ENCODE data around the gene DCX. TPM values are rescaled to one million over a fixed set of nuclear protein-coding genes. Genes with fewer than 3 reads are reported as not detected.

DCX gene
- total RNA-seq, 1 experiment from 2014 or later = not detected

DNA sequence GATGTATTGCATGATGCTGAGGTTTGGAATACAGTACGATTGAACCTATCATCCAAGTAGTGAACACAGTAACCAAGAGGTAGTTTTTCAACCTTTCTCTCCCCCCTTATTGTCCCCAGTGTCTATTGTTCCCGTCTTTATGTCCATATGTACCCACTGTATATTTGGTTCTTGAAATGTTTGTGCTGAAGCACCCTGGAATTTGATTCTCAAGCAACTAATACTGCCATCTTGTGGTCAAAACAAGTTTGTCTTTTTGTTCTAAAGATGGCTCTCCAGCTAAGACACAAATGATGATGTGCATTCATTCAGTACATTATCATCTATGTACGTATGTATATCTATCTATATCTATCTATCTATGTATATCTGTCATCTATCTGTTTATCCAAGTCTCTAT is 33.5 kb upstream of the DCX start:
- no peak overlapping the region for H3K9ac ChIP-seq (ENCODE audit: low read length)
- ChIA-PET CTCF (no interaction called here), POLR2A (ENCODE audit: unreplicated experiment) (interaction anchor here (0.8 kb wide), 1 partner anchor 236 kb away, joined by 5 read pairs; no protein-coding TSS in a partner anchor)
- intact Hi-C loops (cut with micrococcal nuclease) = loop anchor here (10.0 kb wide), 1 partner anchor 281 kb away; no protein-coding TSS in a partner anchor
- H3K27me3 ChIP-seq (ENCODE audit: low read length) = no peaks in the 10 kb centered on the region
- no peak overlapping the region for H2AFZ ChIP-seq (ENCODE audit: low read length)
- no peaks in the 10 kb centered on the region for H3K9me3 ChIP-seq (ENCODE audit: low read length)
- H3K79me2 ChIP-seq (ENCODE audit: low read length) = no peaks in the 10 kb centered on the region
- no TSS peak for BruUV-seq (replicated peaks)
- peak; percentile 62 for DNase-seq
- no peaks in the 10 kb centered on the region for H3K9me2 ChIP-seq (replicated peaks; ENCODE audit: low read length)
- no peak for TF ChIP-seq EZH2phosphoT487 (IDR thresholded peaks at IDR 0.05; ENCODE audit: borderline replicate concordance, low read length)
- TF ChIP-seq, protein P1, sequence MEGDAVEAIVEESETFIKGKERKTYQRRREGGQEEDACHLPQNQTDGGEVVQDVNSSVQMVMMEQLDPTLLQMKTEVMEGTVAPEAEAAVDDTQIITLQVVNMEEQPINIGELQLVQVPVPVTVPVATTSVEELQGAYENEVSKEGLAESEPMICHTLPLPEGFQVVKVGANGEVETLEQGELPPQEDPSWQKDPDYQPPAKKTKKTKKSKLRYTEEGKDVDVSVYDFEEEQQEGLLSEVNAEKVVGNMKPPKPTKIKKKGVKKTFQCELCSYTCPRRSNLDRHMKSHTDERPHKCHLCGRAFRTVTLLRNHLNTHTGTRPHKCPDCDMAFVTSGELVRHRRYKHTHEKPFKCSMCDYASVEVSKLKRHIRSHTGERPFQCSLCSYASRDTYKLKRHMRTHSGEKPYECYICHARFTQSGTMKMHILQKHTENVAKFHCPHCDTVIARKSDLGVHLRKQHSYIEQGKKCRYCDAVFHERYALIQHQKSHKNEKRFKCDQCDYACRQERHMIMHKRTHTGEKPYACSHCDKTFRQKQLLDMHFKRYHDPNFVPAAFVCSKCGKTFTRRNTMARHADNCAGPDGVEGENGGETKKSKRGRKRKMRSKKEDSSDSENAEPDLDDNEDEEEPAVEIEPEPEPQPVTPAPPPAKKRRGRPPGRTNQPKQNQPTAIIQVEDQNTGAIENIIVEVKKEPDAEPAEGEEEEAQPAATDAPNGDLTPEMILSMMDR (conservative IDR thresholded peaks at IDR 0.05; ENCODE audit: low read depth, low read length) = peak; percentile 66
- H3K4me1 ChIP-seq (ENCODE audit: insufficient read depth, low read length) = no peaks in the 10 kb centered on the region
- H3K4me3 ChIP-seq (ENCODE audit: low read length) = no peak overlapping the region
- H3F3A ChIP-seq (ENCODE audit: low read length, unreplicated experiment) = no peaks in the 10 kb centered on the region
- no peak overlapping the region for H3K4me2 ChIP-seq (ENCODE audit: low read length)
- no peak for ATAC-seq
- no peaks in the 10 kb centered on the region for H3K36me3 ChIP-seq (ENCODE audit: low read depth, low read length)
- no peak overlapping the region for H3K27ac ChIP-seq (ENCODE audit: low read length)
- no peaks in the 10 kb centered on the region for H4K20me1 ChIP-seq (ENCODE audit: low read length)

DNA sequence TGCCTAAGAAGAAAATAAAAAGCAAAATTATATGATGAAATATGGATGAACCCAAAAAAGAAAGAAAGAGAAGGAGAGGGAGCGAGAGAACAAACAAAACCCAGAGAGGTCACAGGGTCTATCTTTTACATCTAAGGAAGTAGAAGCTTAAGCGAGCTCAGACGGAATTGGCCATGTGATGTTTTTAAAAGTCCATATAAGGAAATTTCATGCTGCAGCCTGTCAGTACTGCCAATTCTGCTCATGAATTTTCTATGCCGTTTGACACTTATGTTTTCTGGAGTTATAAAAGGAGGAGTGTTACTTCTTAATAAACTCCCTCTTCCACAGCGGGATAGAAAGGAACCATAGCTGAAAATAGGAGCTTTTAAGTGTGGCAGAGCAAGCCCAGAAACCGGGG is 32.9 kb upstream of the DCX start:
- DNase-seq (no peak), ATAC-seq (no peak)
- H3K9me3 ChIP-seq (ENCODE audit: low read length) = no peaks in the 10 kb centered on the region
- H3K4me2 ChIP-seq (ENCODE audit: low read length) = no peak overlapping the region
- intact Hi-C loops (cut with micrococcal nuclease) = loop anchor here (10.0 kb wide), 1 partner anchor 280 kb away; no protein-coding TSS in a partner anchor
- ChIA-PET POLR2A (ENCODE audit: unreplicated experiment) (interaction anchor here (0.8 kb wide), 1 partner anchor 237 kb away, joined by 5 read pairs; no protein-coding TSS in a partner anchor), CTCF (no interaction called here)
- H3K79me2 ChIP-seq (ENCODE audit: low read length) = no peaks in the 10 kb centered on the region
- no TSS peak for BruUV-seq (replicated peaks)
- no peaks in the 10 kb centered on the region for H4K20me1 ChIP-seq (ENCODE audit: low read length)
- H3K4me1 ChIP-seq (ENCODE audit: insufficient read depth, low read length) = no peaks in the 10 kb centered on the region
- H3K9ac ChIP-seq (ENCODE audit: low read length) = no peak overlapping the region
- H3K9me2 ChIP-seq (replicated peaks; ENCODE audit: low read length) = no peaks in the 10 kb centered on the region
- H3K27ac ChIP-seq (ENCODE audit: low read length) = no peak overlapping the region
- H2AFZ ChIP-seq (ENCODE audit: low read length) = no peak overlapping the region
- no peaks in the 10 kb centered on the region for H3K27me3 ChIP-seq (ENCODE audit: low read length)
- TF ChIP-seq EZH2phosphoT487 (IDR thresholded peaks at IDR 0.05; ENCODE audit: borderline replicate concordance, low read length) (no peak), EZH2 (IDR thresholded peaks at IDR 0.05; ENCODE audit: low read length, unreplicated experiment) (no peak)
- TF ChIP-seq, protein P1 (conservative IDR thresholded peaks at IDR 0.05; ENCODE audit: low read depth, low read length) = no peak
- no peaks in the 10 kb centered on the region for H3F3A ChIP-seq (ENCODE audit: low read length, unreplicated experiment)
- no peaks in the 10 kb centered on the region for H3K36me3 ChIP-seq (ENCODE audit: low read depth, low read length)
- H3K4me3 ChIP-seq (ENCODE audit: low read length) = no peak overlapping the region

DNA sequence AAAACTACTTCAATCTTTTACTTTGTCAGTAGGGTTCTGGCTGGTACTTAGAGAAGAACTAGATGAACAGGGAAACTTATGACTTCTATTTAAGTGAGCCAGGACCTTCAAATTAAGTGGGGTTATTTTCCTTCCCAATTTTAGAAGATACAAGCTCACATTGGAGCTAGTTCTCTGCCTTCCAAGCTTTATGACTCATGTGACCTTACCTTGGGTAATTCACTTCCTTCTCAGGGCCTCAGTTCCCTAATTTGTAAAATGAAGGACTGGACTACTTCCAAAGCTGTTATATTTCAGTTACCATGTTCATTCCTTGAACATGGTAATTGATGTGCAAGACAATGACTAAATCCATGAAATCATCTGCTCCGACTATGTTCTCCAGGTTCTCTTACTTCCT is 32.0 kb upstream of the DCX start:
- Histone ChIP-seq H4K20me1 (ENCODE audit: low read length) (no peaks in the 10 kb centered on the region), H3K9me2 (replicated peaks; ENCODE audit: low read length) (no peaks in the 10 kb centered on the region), H3K79me2 (ENCODE audit: low read length) (no peaks in the 10 kb centered on the region), H3K36me3 (ENCODE audit: low read depth, low read length) (no peaks in the 10 kb centered on the region), H3F3A (ENCODE audit: low read length, unreplicated experiment) (no peaks in the 10 kb centered on the region), H2AFZ (ENCODE audit: low read length) (no peak overlapping the region), H3K27ac (ENCODE audit: low read length) (no peak overlapping the region), H3K4me2 (ENCODE audit: low read length) (no peak overlapping the region), H3K9ac (ENCODE audit: low read length) (no peak overlapping the region), H3K9me3 (ENCODE audit: low read length) (no peaks in the 10 kb centered on the region), H3K27me3 (ENCODE audit: low read length) (no peaks in the 10 kb centered on the region), H3K4me3 (ENCODE audit: low read length) (no peak overlapping the region), H3K4me1 (ENCODE audit: insufficient read depth, low read length) (no peaks in the 10 kb centered on the region)
- no TSS peak for BruUV-seq (replicated peaks)
- CTCF ChIA-PET = no interaction called here
- ATAC-seq (no peak), DNase-seq (no peak)
- POLR2A ChIA-PET (ENCODE audit: unreplicated experiment) = no interaction called here
- intact Hi-C loops (cut with micrococcal nuclease) = loop anchor here (10.0 kb wide), 1 partner anchor 279 kb away; no protein-coding TSS in a partner anchor
- TF ChIP-seq, protein P1 (conservative IDR thresholded peaks at IDR 0.05; ENCODE audit: low read depth, low read length) = no peak

All from PC-3 (cell line).